ENCODE results near the gene RTP3.
"Not testable (repeated sequence)": the region's sequence is repeated elsewhere in the genome, so short reads cannot be mapped to it uniquely, and the experiment has no call there.

Gene RTP3

DNA sequence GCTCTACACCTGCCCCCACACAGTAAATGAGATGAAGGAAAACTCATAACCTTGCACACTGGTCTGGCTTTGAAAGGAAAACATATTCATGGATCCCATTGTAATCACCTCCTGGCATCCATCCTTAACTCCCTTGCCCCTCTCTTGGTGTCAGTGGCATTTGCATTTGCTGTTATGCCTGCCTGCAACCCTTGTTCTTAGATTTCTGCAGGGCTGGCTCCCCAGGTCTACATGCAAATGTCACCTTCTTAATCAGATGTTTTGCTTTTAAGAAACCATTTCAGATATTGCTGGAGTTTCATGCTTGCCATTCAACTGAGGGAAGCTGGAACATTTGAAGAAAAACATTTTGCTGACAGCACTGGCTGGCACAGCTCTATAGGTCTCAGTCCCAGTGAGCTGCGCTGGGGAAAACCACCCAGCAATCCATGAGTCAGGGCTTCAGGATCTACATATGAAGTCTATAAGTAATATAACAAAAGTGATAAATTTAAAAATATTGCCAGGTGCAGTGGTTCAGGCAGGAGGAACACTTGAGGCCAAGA, 49.2 kb downstream of the RTP3 start:
- DNase-seq (ENCODE audit: low read depth): no peak

DNA sequence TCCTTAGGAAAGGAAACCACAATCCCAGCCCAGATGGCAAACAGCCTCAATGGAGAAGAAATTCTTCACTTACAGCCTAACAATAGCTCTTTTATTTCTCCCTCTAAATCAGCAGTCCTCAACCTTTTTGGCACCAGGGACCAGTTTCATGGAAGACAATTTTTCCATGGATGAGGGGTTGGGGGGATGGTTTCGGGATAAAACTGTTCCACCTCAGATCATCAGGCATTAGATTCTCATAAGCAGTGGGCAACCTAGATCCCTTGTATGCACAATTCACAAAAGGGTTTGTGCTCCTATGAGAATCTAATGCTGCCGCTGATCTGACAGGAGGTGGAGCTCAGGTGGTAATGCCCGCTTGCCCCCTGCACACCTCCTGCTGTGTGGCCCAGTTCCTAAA, 50.8 kb downstream of the RTP3 start:
- not testable (repeated sequence) for DNase-seq (ENCODE audit: low read depth)

DNA sequence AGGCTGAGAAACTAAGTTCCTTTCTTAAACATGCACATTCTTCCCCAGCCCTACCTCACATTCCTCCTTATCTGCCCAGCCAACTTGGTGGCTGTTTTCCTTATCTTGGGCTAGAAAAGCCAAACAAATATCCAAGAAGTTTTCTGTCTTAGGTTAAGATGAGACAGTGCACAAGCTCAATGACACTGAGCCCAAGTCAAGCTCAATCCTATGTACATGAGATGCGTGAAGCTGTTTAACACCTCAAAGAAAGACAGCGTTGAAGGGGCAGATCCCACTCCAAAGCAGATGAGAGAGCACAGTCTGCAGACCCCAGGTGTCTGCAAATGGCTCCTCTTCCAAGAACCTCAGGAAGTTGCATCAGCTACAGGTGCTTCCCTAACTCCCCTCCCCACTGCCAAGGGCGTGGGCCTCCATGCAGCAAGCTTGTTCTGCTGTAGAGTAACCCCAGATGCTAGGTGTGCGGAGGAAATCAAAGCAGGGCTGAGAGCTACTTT, 51.7 kb downstream of the RTP3 start:
- DNase-seq (ENCODE audit: low read depth): no peak

DNA sequence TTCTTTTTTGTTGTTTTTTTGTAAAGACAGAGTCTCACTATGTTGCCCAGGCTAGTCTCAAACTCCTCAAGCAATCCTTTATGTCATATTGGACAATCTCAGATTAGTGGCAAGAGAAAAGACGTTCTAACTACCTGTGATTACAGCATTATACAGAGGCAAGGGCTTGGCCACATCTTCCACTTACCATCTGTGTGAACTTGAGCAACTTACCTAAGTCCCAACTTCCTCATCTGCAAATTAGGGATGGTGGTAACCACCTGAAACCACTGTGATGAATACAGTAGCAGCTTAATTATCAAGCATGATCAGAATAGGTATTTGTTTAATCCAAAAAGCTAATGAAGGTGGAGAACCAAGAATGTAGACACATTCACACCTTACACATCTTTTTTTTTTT, 52.2 kb downstream of the RTP3 start:
- DNase-seq (ENCODE audit: low read depth): no peak

All from T follicular helper cell (primary cell).